GM12878 (cell line): ENCODE results near the gene MBOAT2.

Experiments used
- ATF7 ChIP-seq: fragments of 450-650 bp; IDR thresholded peaks from 2 replicates; pipeline ENCODE4 v1.6.1; 2016; ENCODE audit warnings: low read depth, mild to moderate bottlenecking
- HDAC2 ChIP-seq: fragments of 200-600 bp; sonication (generic); IDR thresholded peaks from 2 replicates; pipeline ENCODE4 v1.6.1; 2017
- MYB ChIP-seq: fragments of 150-350 bp; IDR thresholded peaks from 2 replicates; pipeline ENCODE4 v1.6.1; 2014; ENCODE audit warnings: mild to moderate bottlenecking, low read depth, low read length, borderline replicate concordance
- POLR2A ChIP-seq: IDR thresholded peaks from 2 replicates; pipeline ENCODE4 v1.6.1; 2011; ENCODE audit warnings: low read depth, mild to moderate bottlenecking, low read length
- POLR2AphosphoS5 ChIP-seq: IDR thresholded peaks from 2 replicates; pipeline ENCODE4 v1.6.1; 2011; ENCODE audit warnings: mild to moderate bottlenecking, low read length, inconsistent platforms
- RBBP5 ChIP-seq: fragments of 200-600 bp; sonication (generic); conservative IDR thresholded peaks from 2 replicates; pipeline ENCODE4 v1.6.1; 2016
- SMAD1 ChIP-seq: fragments of 450-650 bp; IDR thresholded peaks from 2 replicates; pipeline ENCODE4 v1.6.1; 2018; ENCODE audit warnings: mild to moderate bottlenecking, low read depth; ENCODE audit not compliant: partially characterized antibody
- TAF1 ChIP-seq: IDR thresholded peaks from 2 replicates; pipeline ENCODE4 v1.6.1; 2011; ENCODE audit warnings: mild to moderate bottlenecking, low read depth, low read length, borderline replicate concordance
- TF ChIP-seq, protein P1 (sequence below): fragments of 450-650 bp; IDR thresholded peaks from 2 replicates; pipeline ENCODE4 v1.6.1; 2017; ENCODE audit warnings: low read depth, mild to moderate bottlenecking, moderate library complexity
- TF ChIP-seq, protein P2 (sequence below), 3 experiments: IDR thresholded peaks in 2 of 3; conservative IDR thresholded peaks in 1 of 3; 2 replicates each; pipeline ENCODE4 v1.5.1; 2011; ENCODE audit warnings: low read depth in 3 of 3, low read length in 3 of 3, mild to moderate bottlenecking in 3 of 3, control low read depth in 2 of 3, moderate library complexity in 2 of 3, inconsistent platforms in 1 of 3, mixed read lengths in 1 of 3; ENCODE audit not compliant: control insufficient read depth in 2 of 3, insufficient read depth in 1 of 3; ENCODE audit errors: extremely low read depth in 1 of 3
- TF ChIP-seq, protein P3 (sequence below): fragments of 450-650 bp; IDR thresholded peaks from 2 replicates; pipeline ENCODE4 v1.6.1; 2017; ENCODE audit warnings: mild to moderate bottlenecking
- TF ChIP-seq, protein P4 (sequence below): IDR thresholded peaks from 2 replicates; pipeline ENCODE4 v1.6.1; 2012; ENCODE audit warnings: low read depth, low read length, improper control_type of control experiment
- TF ChIP-seq, protein P5 (sequence below): IDR thresholded peaks from 2 replicates; pipeline ENCODE4 v1.6.1; 2011; ENCODE audit warnings: low read depth, mild to moderate bottlenecking, low read length, moderate library complexity, borderline replicate concordance; ENCODE audit errors: extremely low read depth

DNA sequence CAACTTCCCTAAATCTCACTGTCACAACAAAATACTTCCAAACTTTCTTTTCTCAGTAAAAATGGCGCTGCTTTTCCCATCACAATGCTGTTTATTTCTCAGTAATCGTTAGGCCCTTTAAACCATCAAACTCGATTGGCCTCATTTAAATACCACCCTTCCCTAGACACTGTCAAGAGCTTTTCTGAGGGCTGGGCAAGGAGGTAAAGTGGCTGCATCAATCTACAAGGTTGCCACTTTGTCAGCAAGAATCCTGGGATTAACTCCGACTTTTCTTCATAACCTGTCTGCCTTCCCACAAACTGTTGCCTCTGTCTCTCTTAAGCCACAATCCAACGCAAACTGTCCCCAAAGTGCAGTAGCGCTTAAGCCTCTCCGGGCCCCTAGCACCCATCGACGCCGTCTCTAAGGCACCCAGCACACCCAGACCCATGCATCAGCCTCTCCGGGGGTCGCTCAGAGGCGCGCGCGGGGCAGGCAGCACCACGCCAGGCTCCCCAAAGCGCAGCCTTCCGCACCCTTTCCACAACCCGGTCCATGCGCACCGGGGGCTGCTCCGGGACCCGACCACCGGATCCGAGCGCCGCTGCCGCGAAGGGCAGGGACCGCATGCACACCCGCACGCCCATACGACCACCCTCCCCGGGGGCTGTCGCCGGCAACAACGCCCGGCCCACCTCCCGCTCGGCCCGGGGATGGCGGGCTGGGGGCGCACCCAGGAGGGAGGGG lies 683 bp downstream of the MBOAT2 start:
- TF ChIP-seq, protein P1, sequence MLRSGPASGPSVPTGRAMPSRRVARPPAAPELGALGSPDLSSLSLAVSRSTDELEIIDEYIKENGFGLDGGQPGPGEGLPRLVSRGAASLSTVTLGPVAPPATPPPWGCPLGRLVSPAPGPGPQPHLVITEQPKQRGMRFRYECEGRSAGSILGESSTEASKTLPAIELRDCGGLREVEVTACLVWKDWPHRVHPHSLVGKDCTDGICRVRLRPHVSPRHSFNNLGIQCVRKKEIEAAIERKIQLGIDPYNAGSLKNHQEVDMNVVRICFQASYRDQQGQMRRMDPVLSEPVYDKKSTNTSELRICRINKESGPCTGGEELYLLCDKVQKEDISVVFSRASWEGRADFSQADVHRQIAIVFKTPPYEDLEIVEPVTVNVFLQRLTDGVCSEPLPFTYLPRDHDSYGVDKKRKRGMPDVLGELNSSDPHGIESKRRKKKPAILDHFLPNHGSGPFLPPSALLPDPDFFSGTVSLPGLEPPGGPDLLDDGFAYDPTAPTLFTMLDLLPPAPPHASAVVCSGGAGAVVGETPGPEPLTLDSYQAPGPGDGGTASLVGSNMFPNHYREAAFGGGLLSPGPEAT = no peak
- TF ChIP-seq RBBP5 (no peak), TAF1 (no peak), POLR2A (no peak), POLR2AphosphoS5 (no peak), HDAC2 (no peak), ATF7 (no peak), MYB (no peak), SMAD1 (no peak)
- TF ChIP-seq, protein P2, sequence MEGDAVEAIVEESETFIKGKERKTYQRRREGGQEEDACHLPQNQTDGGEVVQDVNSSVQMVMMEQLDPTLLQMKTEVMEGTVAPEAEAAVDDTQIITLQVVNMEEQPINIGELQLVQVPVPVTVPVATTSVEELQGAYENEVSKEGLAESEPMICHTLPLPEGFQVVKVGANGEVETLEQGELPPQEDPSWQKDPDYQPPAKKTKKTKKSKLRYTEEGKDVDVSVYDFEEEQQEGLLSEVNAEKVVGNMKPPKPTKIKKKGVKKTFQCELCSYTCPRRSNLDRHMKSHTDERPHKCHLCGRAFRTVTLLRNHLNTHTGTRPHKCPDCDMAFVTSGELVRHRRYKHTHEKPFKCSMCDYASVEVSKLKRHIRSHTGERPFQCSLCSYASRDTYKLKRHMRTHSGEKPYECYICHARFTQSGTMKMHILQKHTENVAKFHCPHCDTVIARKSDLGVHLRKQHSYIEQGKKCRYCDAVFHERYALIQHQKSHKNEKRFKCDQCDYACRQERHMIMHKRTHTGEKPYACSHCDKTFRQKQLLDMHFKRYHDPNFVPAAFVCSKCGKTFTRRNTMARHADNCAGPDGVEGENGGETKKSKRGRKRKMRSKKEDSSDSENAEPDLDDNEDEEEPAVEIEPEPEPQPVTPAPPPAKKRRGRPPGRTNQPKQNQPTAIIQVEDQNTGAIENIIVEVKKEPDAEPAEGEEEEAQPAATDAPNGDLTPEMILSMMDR (IDR thresholded peaks at IDR 0.05 in 2 of 3, conservative IDR thresholded peaks at IDR 0.05 in 1 of 3; ENCODE audit: control insufficient read depth in 2 of 3, extremely low read depth in 1 of 3, insufficient read depth in 1 of 3, low read depth in 3 of 3, low read length in 3 of 3) = no peak
- TF ChIP-seq, protein P3, sequence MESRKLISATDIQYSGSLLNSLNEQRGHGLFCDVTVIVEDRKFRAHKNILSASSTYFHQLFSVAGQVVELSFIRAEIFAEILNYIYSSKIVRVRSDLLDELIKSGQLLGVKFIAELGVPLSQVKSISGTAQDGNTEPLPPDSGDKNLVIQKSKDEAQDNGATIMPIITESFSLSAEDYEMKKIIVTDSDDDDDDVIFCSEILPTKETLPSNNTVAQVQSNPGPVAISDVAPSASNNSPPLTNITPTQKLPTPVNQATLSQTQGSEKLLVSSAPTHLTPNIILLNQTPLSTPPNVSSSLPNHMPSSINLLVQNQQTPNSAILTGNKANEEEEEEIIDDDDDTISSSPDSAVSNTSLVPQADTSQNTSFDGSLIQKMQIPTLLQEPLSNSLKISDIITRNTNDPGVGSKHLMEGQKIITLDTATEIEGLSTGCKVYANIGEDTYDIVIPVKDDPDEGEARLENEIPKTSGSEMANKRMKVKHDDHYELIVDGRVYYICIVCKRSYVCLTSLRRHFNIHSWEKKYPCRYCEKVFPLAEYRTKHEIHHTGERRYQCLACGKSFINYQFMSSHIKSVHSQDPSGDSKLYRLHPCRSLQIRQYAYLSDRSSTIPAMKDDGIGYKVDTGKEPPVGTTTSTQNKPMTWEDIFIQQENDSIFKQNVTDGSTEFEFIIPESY = no peak
- TF ChIP-seq, protein P4, sequence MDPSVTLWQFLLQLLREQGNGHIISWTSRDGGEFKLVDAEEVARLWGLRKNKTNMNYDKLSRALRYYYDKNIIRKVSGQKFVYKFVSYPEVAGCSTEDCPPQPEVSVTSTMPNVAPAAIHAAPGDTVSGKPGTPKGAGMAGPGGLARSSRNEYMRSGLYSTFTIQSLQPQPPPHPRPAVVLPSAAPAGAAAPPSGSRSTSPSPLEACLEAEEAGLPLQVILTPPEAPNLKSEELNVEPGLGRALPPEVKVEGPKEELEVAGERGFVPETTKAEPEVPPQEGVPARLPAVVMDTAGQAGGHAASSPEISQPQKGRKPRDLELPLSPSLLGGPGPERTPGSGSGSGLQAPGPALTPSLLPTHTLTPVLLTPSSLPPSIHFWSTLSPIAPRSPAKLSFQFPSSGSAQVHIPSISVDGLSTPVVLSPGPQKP = no peak
- TF ChIP-seq, protein P5, sequence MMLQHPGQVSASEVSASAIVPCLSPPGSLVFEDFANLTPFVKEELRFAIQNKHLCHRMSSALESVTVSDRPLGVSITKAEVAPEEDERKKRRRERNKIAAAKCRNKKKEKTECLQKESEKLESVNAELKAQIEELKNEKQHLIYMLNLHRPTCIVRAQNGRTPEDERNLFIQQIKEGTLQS = no peak
